Lower lobe of right lung (tissue), 2 donors: ENCODE results near the gene MYO15B. TPM values are rescaled to one million over a fixed set of nuclear protein-coding genes. Genes with fewer than 3 reads are reported as not detected.
A peak's percentile ranks its signal among the peaks of the same experiment; 100 is the strongest.

Source experiments
- ATAC-seq, 2 donors: fragments of 200-7000 bp; cut with Tn5 transposase; one replicate each; pipeline ENCODE4 v1.9.1; 2020 to 2022; ENCODE audit warnings: mild to moderate bottlenecking in 2 of 2, moderate library complexity in 2 of 2
- DNase-seq: peaks from one replicate; pipeline ENCODE4 v3.0.0-alpha.2; 2020
- H3K27ac ChIP-seq: fragments of 200-600 bp; one replicate; pipeline ENCODE4 v1.8.0; 2022
- H3K27me3 ChIP-seq: fragments of 200-600 bp; one replicate; pipeline ENCODE4 v1.8.0; 2022; ENCODE audit warnings: low read depth
- H3K36me3 ChIP-seq: fragments of 200-600 bp; one replicate; pipeline ENCODE4 v1.8.0; 2022; ENCODE audit warnings: mild to moderate bottlenecking
- H3K4me1 ChIP-seq: fragments of 200-600 bp; one replicate; pipeline ENCODE4 v1.8.0; 2022
- H3K4me3 ChIP-seq: fragments of 200-600 bp; one replicate; pipeline ENCODE4 v1.8.0; 2022; ENCODE audit warnings: mild to moderate bottlenecking
- H3K9me3 ChIP-seq: fragments of 200-600 bp; one replicate; pipeline ENCODE4 v1.8.0; 2022
- CTCF ChIP-seq: fragments of 200-600 bp; IDR thresholded peaks from one replicate; pipeline ENCODE4 v1.8.0; 2022; ENCODE audit warnings: antibody characterized with exemption, mild to moderate bottlenecking
- intact Hi-C: fragments of 100-400 bp; cut with DNase I; formaldehyde crosslinking; loops from one replicate; pipeline ENCODE4 v1.11.0; 2022
- total RNA-seq: library from RNA; stranded (reverse); fragmentation: NEBNext Ultra II Directional; extraction: Animal tissue kit (Norgen Biotek cat#: 25700); gene quantifications from one replicate; pipeline ENCODE4 v1.2.1, GENCODE V29; 2021
- donor health status: DM: no; HTN: yes; CAD: no; lungs with severe emphysema.

Gene MYO15B
- total RNA-seq, 1 donor from 2014 or later, result 181 TPM

- Histone ChIP-seq H3K4me1 (peaks cover 14% of the 10 kb centered on the region), H3K36me3 (peaks cover 51% of the 10 kb centered on the region), H3K9me3 (no peaks in the 10 kb centered on the region), H3K27ac (no peak overlapping the region), H3K27me3 (no peaks in the 10 kb centered on the region), H3K4me3 (no peak overlapping the region)
- DNase-seq (no peak), ATAC-seq (no peak)
- TF ChIP-seq CTCF, result no peak
- intact Hi-C loops, result no loop called here
Measured at GRCh38 chr17:75661531-75661930, 73.9 kb downstream of the MYO15B start.

GRCh38 chr17:75662511-75662910, 74.9 kb downstream of the MYO15B start:
- Histone ChIP-seq H3K4me3 (no peak overlapping the region), H3K4me1 (peaks cover 16% of the 10 kb centered on the region), H3K36me3 (peaks cover 46% of the 10 kb centered on the region), H3K27me3 (no peaks in the 10 kb centered on the region), H3K27ac (no peak overlapping the region), H3K9me3 (no peaks in the 10 kb centered on the region)
- no peak for ATAC-seq
- no peak for DNase-seq
- TF ChIP-seq CTCF, result no peak
- intact Hi-C loops, result no loop called here

- DNase-seq, result no peak
- intact Hi-C loops, result no loop called here
- no peak for ATAC-seq
Measured at GRCh38 chr17:75664099-75664549, 76.5 kb downstream of the MYO15B start.

DNA sequence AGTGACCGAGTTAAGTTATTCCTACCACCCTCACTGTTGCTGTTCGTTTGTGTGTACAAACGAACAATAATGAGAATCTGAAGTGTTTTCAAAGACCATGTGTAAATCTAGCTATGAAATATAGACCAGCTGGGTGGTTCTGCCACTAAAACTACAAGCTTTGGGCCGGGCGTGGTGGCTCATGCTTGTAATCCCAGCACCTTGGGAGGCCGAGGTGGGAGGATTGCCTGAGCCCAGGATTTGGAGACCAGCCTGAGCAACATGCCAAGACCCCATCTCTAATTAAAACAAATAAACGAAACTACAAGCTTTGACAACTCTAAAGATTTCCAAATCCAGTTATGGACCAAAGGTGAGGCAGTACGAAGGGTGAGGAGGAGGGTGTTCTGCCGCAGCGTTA, 78.4 kb downstream of the MYO15B start:
- intact Hi-C loops, result no loop called here
- H3K4me3 ChIP-seq, result peak overlapping the region; percentile 70
- no peaks in the 10 kb centered on the region for H3K27me3 ChIP-seq
- no peaks in the 10 kb centered on the region for H3K9me3 ChIP-seq
- no peak overlapping the region for H3K27ac ChIP-seq
- peaks cover 28% of the 10 kb centered on the region for H3K4me1 ChIP-seq
- DNase-seq (no peak), ATAC-seq (no peak)
- H3K36me3 ChIP-seq, result peaks cover 51% of the 10 kb centered on the region
- no peak for TF ChIP-seq CTCF

More at GRCh38 chr17:75664099-75664549, 76.5 kb downstream of the MYO15B start:
- peaks cover 28% of the 10 kb centered on the region for H3K4me1 ChIP-seq
- no peak for TF ChIP-seq CTCF
- H3K27ac ChIP-seq, result no peak overlapping the region
- no peak overlapping the region for H3K4me3 ChIP-seq
- H3K9me3 ChIP-seq, result no peaks in the 10 kb centered on the region
- peaks cover 49% of the 10 kb centered on the region for H3K36me3 ChIP-seq
- H3K27me3 ChIP-seq, result no peaks in the 10 kb centered on the region

- DNase-seq (peak; percentile 99), ATAC-seq (peak; percentile 100)
- H3K4me3 ChIP-seq, result peak within 1 kb of the TSS; percentile 70
- H3K36me3 ChIP-seq, result peaks cover 51% of the 10 kb centered on the region
- TF ChIP-seq CTCF, result no peak
- intact Hi-C loops, result no loop called here
- peaks cover 28% of the 10 kb centered on the region for H3K4me1 ChIP-seq
- no peaks in the 10 kb centered on the region for H3K9me3 ChIP-seq
- peak within 1 kb of the TSS; percentile 92 for H3K27ac ChIP-seq
- no peaks in the 10 kb centered on the region for H3K27me3 ChIP-seq
Measured at GRCh38 chr17:75666959-75667790, 79.6 kb downstream of the MYO15B start, which contains the start of the genes RECQL5 and SAP30BP. Gene RECQL5 (minus strand): TSS chr17:75667154. CDS start chr17:75666557, 597 bp downstream. Gene SAP30BP (plus strand): TSS chr17:75667338. CDS start chr17:75667373, 35 bp downstream.
